ENCODE data around the gene ARPIN.

Gene ARPIN

GRCh38 chr15:89905846-89906378 lies 6.8 kb downstream of the ARPIN start:
- TF ChIP-seq ARNT (IDR thresholded peaks at IDR 0.05) = no peak
- no peak for TF ChIP-seq NFRKB (IDR thresholded peaks at IDR 0.05)
- TF ChIP-seq ELF4 (IDR thresholded peaks at IDR 0.05) = no peak
- TF ChIP-seq PKNOX1 (IDR thresholded peaks at IDR 0.05) = no peak
- no peak for TF ChIP-seq SUZ12 (IDR thresholded peaks at IDR 0.05)
- ChIA-PET POLR2A (interaction anchor here (1.6 kb wide), 1 partner anchor 12 kb away, joined by 12 read pairs; the partner anchor contains the start of gene AP3S2), CTCF (no interaction called here)

GRCh38 chr15:89904519-89904918 lies 8.2 kb downstream of the ARPIN start:
- no peak for DNase-seq (ENCODE audit: extremely low spot score)
- CTCF ChIA-PET = no interaction called here
- no peak for TF ChIP-seq BHLHE40 (IDR thresholded peaks at IDR 0.05; ENCODE audit: borderline replicate concordance)
- no peak for TF ChIP-seq ELF4 (IDR thresholded peaks at IDR 0.05)
- no peak for TF ChIP-seq ARNT (IDR thresholded peaks at IDR 0.05)
- no peak for TF ChIP-seq SUZ12 (IDR thresholded peaks at IDR 0.05)
- POLR2A ChIA-PET = interaction anchor here (1.5 to 1.8 kb wide), 2 partner anchors 8 to 11 kb away, joined by 4 to 10 read pairs; partner anchors contain the start of genes AP3S2 and ARPIN

More at GRCh38 chr15:89905846-89906378, 6.8 kb downstream of the ARPIN start:
- no peak for DNase-seq (ENCODE audit: extremely low spot score)

GRCh38 chr15:89903858-89904130 lies 9.0 kb downstream of the ARPIN start:
- ChIA-PET CTCF (no interaction called here), POLR2A (interaction anchor here (1.5 to 1.8 kb wide), 2 partner anchors 9 to 10 kb away, joined by 4 to 10 read pairs; partner anchors contain the start of genes AP3S2 and ARPIN)
- no peak for TF ChIP-seq LEF1 (IDR thresholded peaks at IDR 0.05; ENCODE audit: borderline replicate concordance)
- no peak for TF ChIP-seq FOXM1 (IDR thresholded peaks at IDR 0.05; ENCODE audit: borderline replicate concordance)
- TF ChIP-seq FOXA1 (IDR thresholded peaks at IDR 0.05) = no peak
- TF ChIP-seq FOXK2 (IDR thresholded peaks at IDR 0.05) = no peak
- TF ChIP-seq TARDBP (IDR thresholded peaks at IDR 0.05) = no peak
- TF ChIP-seq PKNOX1 (IDR thresholded peaks at IDR 0.05) = no peak
- TF ChIP-seq ELF4 (IDR thresholded peaks at IDR 0.05) = no peak
- no peak for TF ChIP-seq SP1 (IDR thresholded peaks at IDR 0.05)
- no peak for TF ChIP-seq ARNT (IDR thresholded peaks at IDR 0.05)
- no peak for TF ChIP-seq BHLHE40 (IDR thresholded peaks at IDR 0.05; ENCODE audit: borderline replicate concordance)
- TF ChIP-seq NFRKB (IDR thresholded peaks at IDR 0.05) = no peak
- no peak for TF ChIP-seq L3MBTL2 (conservative IDR thresholded peaks at IDR 0.05)
- TF ChIP-seq HDGF (IDR thresholded peaks at IDR 0.05; ENCODE audit: borderline replicate concordance) = no peak
- TF ChIP-seq CTBP1 (IDR thresholded peaks at IDR 0.05; ENCODE audit: borderline replicate concordance) = no peak
- TF ChIP-seq SUZ12 (IDR thresholded peaks at IDR 0.05) = no peak
- TF ChIP-seq ZNF384 (IDR thresholded peaks at IDR 0.05) = no peak
- DNase-seq (ENCODE audit: extremely low spot score) = no peak

GRCh38 chr15:89903015-89903857 lies 9.5 kb downstream of the ARPIN start:
- ChIA-PET CTCF (no interaction called here), POLR2A (interaction anchor here (1.0 to 1.8 kb wide), 3 partner anchors 9 to 96 kb away, joined by 3 to 10 read pairs (median 4); partner anchors contain the start of genes AP3S2 and ARPIN)
- no peak for TF ChIP-seq NFRKB (IDR thresholded peaks at IDR 0.05)
- DNase-seq (ENCODE audit: extremely low spot score) = no peak

- no peak for DNase-seq (ENCODE audit: extremely low spot score)
- TF ChIP-seq FOXM1 (IDR thresholded peaks at IDR 0.05; ENCODE audit: borderline replicate concordance) (no peak), FOXK2 (IDR thresholded peaks at IDR 0.05) (no peak), L3MBTL2 (conservative IDR thresholded peaks at IDR 0.05) (no peak)
- CTCF ChIA-PET = no interaction called here
- POLR2A ChIA-PET = interaction anchor here (0.9 to 1.2 kb wide), 2 partner anchors 9 to 12 kb away, joined by 3 read pairs; partner anchors contain the start of gene ARPIN
These were observed 11.9 kb downstream of the ARPIN start for GRCh38 chr15:89900849-89901248.

- DNase-seq (ENCODE audit: extremely low spot score) = no peak
- TF ChIP-seq ELF4 (IDR thresholded peaks at IDR 0.05) (no peak), TARDBP (IDR thresholded peaks at IDR 0.05) (no peak), CTBP1 (IDR thresholded peaks at IDR 0.05; ENCODE audit: borderline replicate concordance) (no peak), BHLHE40 (IDR thresholded peaks at IDR 0.05; ENCODE audit: borderline replicate concordance) (no peak), ZNF384 (IDR thresholded peaks at IDR 0.05) (no peak), FOXA1 (IDR thresholded peaks at IDR 0.05) (no peak), PKNOX1 (IDR thresholded peaks at IDR 0.05) (no peak), SUZ12 (IDR thresholded peaks at IDR 0.05) (no peak)
- ChIA-PET CTCF (no interaction called here), POLR2A (interaction anchor here (0.9 kb wide), 1 partner anchor 10 kb away, joined by 3 read pairs; no protein-coding TSS in a partner anchor)
These were observed 12.7 kb downstream of the ARPIN start for GRCh38 chr15:89899951-89900567.
